ENCODE results near the gene NSUN6.

NSUN6 gene

GRCh38 chr10:18651324-18652007, at the start of gene NSUN6:
NSUN6 (minus strand) TSS chr10:18651587; CDS start chr10:18651203, 384 bp downstream.
- peak; percentile 94 for DNase-seq

- no peak for DNase-seq
Observed at GRCh38 chr10:18699849-18700840, 48.8 kb upstream of the NSUN6 start.

GRCh38 chr10:18690541-18690940, 39.2 kb upstream of the NSUN6 start:
- DNase-seq = no peak

- no peak for DNase-seq
Observed at GRCh38 chr10:18689498-18689897, 38.1 kb upstream of the NSUN6 start.

- no peak for DNase-seq
Observed at GRCh38 chr10:18687706-18688105, 36.3 kb upstream of the NSUN6 start.

GRCh38 chr10:18687195-18687594, 35.8 kb upstream of the NSUN6 start:
- no peak for DNase-seq

- DNase-seq = no peak
Observed at GRCh38 chr10:18685555-18685954, 34.2 kb upstream of the NSUN6 start.

GRCh38 chr10:18684953-18685352, 33.6 kb upstream of the NSUN6 start:
- DNase-seq = no peak

GRCh38 chr10:18684416-18684815, 33.0 kb upstream of the NSUN6 start:
- no peak for DNase-seq

- no peak for DNase-seq
Observed at GRCh38 chr10:18683427-18683826, 32.0 kb upstream of the NSUN6 start.

- DNase-seq = no peak
Observed at GRCh38 chr10:18681971-18682411, 30.6 kb upstream of the NSUN6 start.

- no peak for DNase-seq
Observed at GRCh38 chr10:18681366-18681765, 30.0 kb upstream of the NSUN6 start.

- no peak for DNase-seq
Observed at GRCh38 chr10:18680754-18681153, 29.4 kb upstream of the NSUN6 start.

- no peak for DNase-seq
Observed at GRCh38 chr10:18675086-18675801, 23.9 kb upstream of the NSUN6 start.

GRCh38 chr10:18668026-18668425, 16.6 kb upstream of the NSUN6 start:
- no peak for DNase-seq

GRCh38 chr10:18666810-18667209, 15.4 kb upstream of the NSUN6 start:
- DNase-seq = no peak

GRCh38 chr10:18665815-18666558, 14.6 kb upstream of the NSUN6 start:
- no peak for DNase-seq

- DNase-seq = no peak
Observed at GRCh38 chr10:18664841-18665478, 13.6 kb upstream of the NSUN6 start.

- DNase-seq = no peak
Observed at GRCh38 chr10:18660816-18661431, 9.5 kb upstream of the NSUN6 start.

- DNase-seq = no peak
Observed at GRCh38 chr10:18659819-18660535, 8.6 kb upstream of the NSUN6 start.

All from activated naive CD4-positive, alpha-beta T cell treated with Interleukin-2 at 50 U/mL for 16 hours (primary cell).